ENCODE data around the gene IPO11.
"Not testable (repeated sequence)": the region's sequence is repeated elsewhere in the genome, so short reads cannot be mapped to it uniquely, and the experiment has no call there.

IPO11 gene

DNA sequence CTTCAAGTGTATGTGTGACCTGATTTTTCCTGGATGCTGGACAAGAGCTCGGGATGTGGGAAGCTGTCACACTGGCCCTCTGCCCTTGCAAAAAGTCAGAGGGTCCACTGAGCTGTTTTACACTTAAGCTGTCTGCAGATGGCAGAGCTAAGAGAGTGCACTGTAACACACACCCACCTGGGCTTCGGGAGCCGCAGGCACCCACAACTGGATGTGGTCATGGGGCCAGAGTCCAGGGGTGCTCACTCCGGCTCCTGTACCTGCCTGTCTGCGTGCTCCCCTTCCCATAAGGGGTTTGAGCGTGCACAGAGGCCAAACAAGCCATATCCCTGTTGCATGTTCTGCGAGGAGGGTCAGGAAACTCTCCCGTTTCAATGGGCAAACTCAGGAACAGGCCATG lies 248.6 kb downstream of the IPO11 start:
- no peak overlapping the region for H3K4me2 ChIP-seq
- no peaks in the 10 kb centered on the region for H3K27me3 ChIP-seq (ENCODE audit: insufficient read depth, low read depth)
- H4K20me1 ChIP-seq (ENCODE audit: insufficient read depth) = no peaks in the 10 kb centered on the region
- H3K4me3 ChIP-seq (IDR thresholded peaks at IDR 0.05; ENCODE audit: insufficient read depth, low read depth, low read length) = no peak overlapping the region
- H3K27ac ChIP-seq = no peak overlapping the region
- TF ChIP-seq CTCF (conservative IDR thresholded peaks at IDR 0.05; ENCODE audit: low read depth, low read length) = no peak
- no peaks in the 10 kb centered on the region for H3K36me3 ChIP-seq (ENCODE audit: insufficient read depth)
- H3K79me2 ChIP-seq (ENCODE audit: insufficient read depth, low read depth) = no peaks in the 10 kb centered on the region
- no peak overlapping the region for H2AFZ ChIP-seq (ENCODE audit: low read depth)
- no peaks in the 10 kb centered on the region for H3K4me1 ChIP-seq (ENCODE audit: low read depth, poor library complexity, severe bottlenecking)
- H3K9ac ChIP-seq = no peak overlapping the region

DNA sequence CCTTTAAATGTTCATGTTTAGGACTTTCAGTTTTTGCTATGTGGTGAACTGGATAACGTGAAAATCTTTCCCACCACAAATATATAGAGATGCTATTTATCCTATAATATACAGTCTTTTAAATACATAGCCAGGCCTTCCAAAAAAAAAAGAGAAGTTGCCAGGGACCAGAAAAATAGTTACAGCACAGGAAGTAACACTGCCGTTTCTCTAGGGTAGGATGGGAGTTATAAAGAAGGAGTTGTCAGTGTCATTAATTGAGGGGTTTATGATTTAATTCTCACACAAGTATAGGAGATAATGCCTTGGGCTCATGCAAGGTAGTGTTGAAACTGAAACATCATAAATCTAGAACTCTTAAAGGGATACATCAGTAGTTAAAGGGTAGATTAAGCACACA lies 250.0 kb downstream of the IPO11 start:
- H4K20me1 ChIP-seq (ENCODE audit: insufficient read depth) = no peaks in the 10 kb centered on the region
- no peak overlapping the region for H3K27ac ChIP-seq
- no peaks in the 10 kb centered on the region for H3K79me2 ChIP-seq (ENCODE audit: insufficient read depth, low read depth)
- no peak for TF ChIP-seq CTCF (conservative IDR thresholded peaks at IDR 0.05; ENCODE audit: low read depth, low read length)
- H3K9ac ChIP-seq = no peak overlapping the region
- H2AFZ ChIP-seq (ENCODE audit: low read depth) = no peak overlapping the region
- H3K4me2 ChIP-seq = no peak overlapping the region
- H3K36me3 ChIP-seq (ENCODE audit: insufficient read depth) = no peaks in the 10 kb centered on the region
- no peaks in the 10 kb centered on the region for H3K27me3 ChIP-seq (ENCODE audit: insufficient read depth, low read depth)
- H3K4me3 ChIP-seq (IDR thresholded peaks at IDR 0.05; ENCODE audit: insufficient read depth, low read depth, low read length) = no peak overlapping the region
- H3K4me1 ChIP-seq (ENCODE audit: low read depth, poor library complexity, severe bottlenecking) = no peaks in the 10 kb centered on the region

GRCh38 chr5:62671479-62671878 lies 258.9 kb downstream of the IPO11 start:
- Histone ChIP-seq H3K79me2 (ENCODE audit: insufficient read depth, low read depth) (no peaks in the 10 kb centered on the region), H3K4me1 (ENCODE audit: low read depth, poor library complexity, severe bottlenecking) (no peaks in the 10 kb centered on the region), H3K4me2 (no peak overlapping the region), H3K9ac (no peak overlapping the region), H3K36me3 (ENCODE audit: insufficient read depth) (no peaks in the 10 kb centered on the region), H3K27ac (no peak overlapping the region), H4K20me1 (ENCODE audit: insufficient read depth) (no peaks in the 10 kb centered on the region), H3K27me3 (ENCODE audit: insufficient read depth, low read depth) (no peaks in the 10 kb centered on the region), H3K4me3 (IDR thresholded peaks at IDR 0.05; ENCODE audit: insufficient read depth, low read depth, low read length) (no peak overlapping the region), H2AFZ (ENCODE audit: low read depth) (no peak overlapping the region)
- no peak for TF ChIP-seq CTCF (conservative IDR thresholded peaks at IDR 0.05; ENCODE audit: low read depth, low read length)

GRCh38 chr5:62676596-62676995 lies 264.0 kb downstream of the IPO11 start:
- H3K4me2 ChIP-seq; H3K4me3 ChIP-seq (IDR thresholded peaks at IDR 0.05; ENCODE audit: insufficient read depth, low read depth, low read length); H3K79me2 ChIP-seq (ENCODE audit: insufficient read depth, low read depth); H3K4me1 ChIP-seq (ENCODE audit: low read depth, poor library complexity, severe bottlenecking); H3K27me3 ChIP-seq (ENCODE audit: insufficient read depth, low read depth); H4K20me1 ChIP-seq (ENCODE audit: insufficient read depth); H3K36me3 ChIP-seq (ENCODE audit: insufficient read depth); H2AFZ ChIP-seq (ENCODE audit: low read depth); H3K27ac ChIP-seq; H3K9ac ChIP-seq: not testable (repeated sequence)
